GM19238 (cell line): ENCODE measurements around the gene VAMP8.
"Not testable (repeated sequence)": the region's sequence is repeated elsewhere in the genome, so short reads cannot be mapped to it uniquely, and the experiment has no call there.

Experiments
- DNase-seq: peaks from one replicate; pipeline ENCODE4 v3.0.0; 2011; ENCODE audit warnings: low spot score; ENCODE audit not compliant: insufficient read length

Gene VAMP8

DNA sequence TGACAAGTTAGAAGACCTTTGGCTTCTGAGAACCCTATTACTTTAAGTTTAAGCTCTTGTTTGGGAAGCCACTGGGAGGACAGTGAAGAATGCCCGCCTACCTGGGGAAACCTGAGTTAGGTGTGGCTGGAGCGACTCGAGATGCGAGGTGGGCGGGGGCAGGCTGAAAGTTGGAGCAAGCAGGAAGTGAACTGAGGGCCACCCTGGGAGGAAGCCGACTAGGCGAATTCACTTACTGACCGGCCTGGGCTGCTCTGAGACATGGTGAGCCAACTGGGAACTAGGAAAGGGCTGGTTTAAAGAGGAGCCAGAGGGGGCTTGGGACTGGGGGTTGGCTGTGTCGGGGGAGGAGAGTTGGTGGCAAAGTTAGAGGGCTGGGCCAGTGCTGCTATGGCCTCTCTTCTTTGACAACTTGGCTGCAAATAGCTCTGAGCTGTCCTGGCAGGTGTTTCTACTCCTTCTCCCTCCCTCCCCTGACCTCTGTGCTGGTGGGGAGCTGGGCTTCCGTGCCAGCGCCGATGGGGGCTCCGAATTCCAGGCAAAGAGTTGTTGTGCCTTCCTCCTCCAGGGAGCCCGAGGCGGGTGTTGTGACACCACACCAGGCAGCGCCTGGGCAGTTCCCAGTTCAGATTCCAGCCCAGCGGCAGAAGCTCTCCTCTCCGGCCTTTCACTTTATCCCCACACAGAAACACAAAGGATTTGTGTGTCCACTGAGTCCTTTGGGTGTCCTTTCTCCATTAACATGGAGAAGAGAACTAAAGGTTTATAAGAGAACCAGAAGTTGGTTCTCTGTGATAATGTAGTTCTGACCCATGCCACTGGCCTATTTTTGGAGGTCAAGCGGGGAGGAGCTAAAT, at the start of gene VAMP8:
Gene VAMP8 (plus strand): TSS at position 201 of the 857 bp plus-strand sequence. CDS start 61 bp downstream, at position 262.
- peak; percentile 61 for DNase-seq

GRCh38 chr2:85527787-85528186, 49.6 kb upstream of the VAMP8 start:
- no peak for DNase-seq

- DNase-seq = no peak
These were observed 49.0 kb upstream of the VAMP8 start for GRCh38 chr2:85528355-85528754.

DNA sequence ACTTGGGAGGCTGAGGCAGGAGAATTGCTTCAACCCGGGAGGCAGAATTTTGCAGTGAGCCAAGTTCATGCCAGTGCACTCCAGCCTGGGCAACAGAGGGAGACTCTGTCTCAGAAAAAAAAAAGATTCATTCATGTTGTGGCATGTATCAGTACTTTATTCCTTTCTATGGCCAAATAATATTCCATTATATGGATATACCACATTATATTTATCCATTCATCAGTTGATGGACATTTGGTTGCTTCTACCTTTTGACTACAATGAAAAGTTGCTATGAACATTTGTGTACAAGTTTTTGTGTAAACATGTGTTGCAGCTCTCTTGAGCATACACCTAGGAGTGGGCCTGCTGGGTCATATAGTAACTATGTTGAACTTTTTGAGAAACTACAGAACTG, 47.6 kb upstream of the VAMP8 start:
- no peak for DNase-seq

DNA sequence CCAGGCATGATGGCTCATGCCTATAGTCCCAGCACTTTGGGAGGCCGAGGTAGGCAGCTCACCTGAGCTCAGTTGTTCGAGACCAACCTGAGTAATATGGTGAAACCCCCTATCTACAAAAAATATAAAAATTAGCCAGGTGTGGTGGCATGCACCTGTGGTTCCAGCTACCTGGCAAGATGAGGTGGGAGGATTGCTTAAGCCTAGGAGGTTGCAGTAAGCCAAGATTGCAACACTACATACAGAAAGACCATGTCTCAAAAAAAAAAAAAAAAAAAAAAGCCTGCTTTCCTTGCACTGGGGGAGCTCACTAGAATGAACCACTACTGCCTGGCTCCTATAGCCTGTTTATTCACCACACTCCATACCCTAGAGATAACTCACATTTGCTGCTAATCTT, 45.8 kb upstream of the VAMP8 start:
- DNase-seq = no peak

GRCh38 chr2:85534099-85534498, 43.3 kb upstream of the VAMP8 start:
- DNase-seq = no peak

- DNase-seq = no peak
These were observed 42.5 kb upstream of the VAMP8 start for GRCh38 chr2:85534881-85535280.

DNA sequence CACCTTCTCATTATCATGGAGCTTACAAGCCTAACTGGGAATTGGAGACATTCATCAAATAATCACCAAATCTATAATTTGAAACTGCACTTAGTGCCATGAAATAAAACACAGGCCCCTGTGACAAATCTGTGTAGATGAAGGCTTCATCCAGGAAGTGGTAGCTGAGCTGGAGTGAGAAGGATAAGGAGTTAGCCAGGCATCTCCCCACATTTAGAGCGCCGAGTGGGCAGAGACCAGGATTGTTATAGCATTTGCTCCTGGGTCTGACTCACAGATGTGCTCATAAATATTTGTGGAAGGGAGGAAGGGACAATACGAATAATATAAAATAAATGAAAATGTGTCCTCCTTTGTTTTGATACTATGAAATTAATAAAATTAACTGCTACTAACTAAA, 40.9 kb upstream of the VAMP8 start:
- no peak for DNase-seq

GRCh38 chr2:85537600-85538506, 39.5 kb upstream of the VAMP8 start:
- peak; percentile 23 for DNase-seq

GRCh38 chr2:85538507-85539360, 38.7 kb upstream of the VAMP8 start, which contains the start of gene MAT2A:
MAT2A (plus strand) TSS chr2:85539168; CDS start chr2:85539288, 120 bp downstream.
- DNase-seq = peak; percentile 82

GRCh38 chr2:85539361-85540132, 37.8 kb upstream of the VAMP8 start:
- DNase-seq = peak; percentile 43

- DNase-seq = no peak
These were observed 37.2 kb upstream of the VAMP8 start for GRCh38 chr2:85540133-85540648.

DNA sequence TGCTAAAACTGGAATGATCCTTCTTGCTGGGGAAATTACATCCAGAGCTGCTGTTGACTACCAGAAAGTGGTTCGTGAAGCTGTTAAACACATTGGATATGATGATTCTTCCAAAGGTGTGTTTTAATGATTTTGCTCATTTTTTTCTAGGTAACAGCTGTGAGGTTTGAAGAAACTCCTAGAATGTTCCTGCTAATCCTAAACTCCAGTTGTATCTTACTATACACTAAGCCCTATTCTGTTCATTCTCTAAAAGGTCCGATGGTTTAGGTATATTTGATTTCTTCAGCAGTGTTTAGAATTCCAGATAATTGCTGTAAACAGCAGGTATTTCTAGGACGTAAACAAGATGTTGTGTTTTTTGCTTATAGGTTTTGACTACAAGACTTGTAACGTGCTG, 36.1 kb upstream of the VAMP8 start:
- no peak for DNase-seq

DNA sequence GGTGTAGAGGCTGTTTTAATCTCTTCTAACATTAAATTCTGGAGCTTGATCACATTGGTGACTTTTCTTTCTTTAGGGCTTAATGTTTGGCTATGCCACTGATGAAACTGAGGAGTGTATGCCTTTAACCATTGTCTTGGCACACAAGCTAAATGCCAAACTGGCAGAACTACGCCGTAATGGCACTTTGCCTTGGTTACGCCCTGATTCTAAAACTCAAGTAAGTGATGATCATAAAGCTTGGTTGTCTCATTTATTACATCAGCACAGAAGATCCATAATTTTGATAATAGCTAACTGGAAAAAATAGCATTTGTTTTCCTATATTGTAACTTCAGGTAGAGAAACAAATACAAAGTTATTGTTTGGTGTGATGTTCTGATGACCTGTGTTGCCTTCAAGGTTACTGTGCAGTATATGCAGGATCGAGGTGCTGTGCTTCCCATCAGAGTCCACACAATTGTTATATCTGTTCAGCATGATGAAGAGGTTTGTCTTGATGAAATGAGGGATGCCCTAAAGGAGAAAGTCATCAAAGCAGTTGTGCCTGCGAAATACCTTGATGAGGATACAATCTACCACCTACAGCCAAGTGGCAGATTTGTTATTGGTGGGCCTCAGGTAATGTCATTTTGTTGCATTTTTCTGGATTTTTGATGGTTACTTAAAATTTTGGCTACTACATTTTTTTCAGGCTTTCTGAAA, 35.5 kb upstream of the VAMP8 start:
- no peak for DNase-seq

GRCh38 chr2:85542777-85543176, 34.6 kb upstream of the VAMP8 start:
- no peak for DNase-seq

DNA sequence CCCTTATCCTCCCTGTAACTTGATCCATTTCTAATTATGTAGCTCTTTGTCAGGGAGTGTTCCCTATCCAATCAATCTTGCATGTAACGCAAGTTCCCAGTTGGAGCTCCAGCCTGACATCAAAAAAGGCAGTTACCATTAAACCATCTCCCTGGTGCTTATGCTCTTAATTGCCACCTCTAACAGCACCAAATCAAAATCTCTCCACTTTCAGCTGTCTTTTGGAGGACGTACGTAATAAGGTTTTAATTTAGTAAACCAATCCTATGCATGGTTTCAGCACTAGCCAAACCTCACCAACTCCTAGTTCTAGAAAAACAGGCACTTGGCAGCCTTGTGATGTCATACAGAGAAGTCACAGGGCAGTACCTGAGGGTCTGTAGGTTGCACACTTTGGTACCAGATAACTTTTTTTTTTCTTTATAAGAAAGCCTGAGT, 33.1 kb upstream of the VAMP8 start:
- DNase-seq = not testable (repeated sequence)

DNA sequence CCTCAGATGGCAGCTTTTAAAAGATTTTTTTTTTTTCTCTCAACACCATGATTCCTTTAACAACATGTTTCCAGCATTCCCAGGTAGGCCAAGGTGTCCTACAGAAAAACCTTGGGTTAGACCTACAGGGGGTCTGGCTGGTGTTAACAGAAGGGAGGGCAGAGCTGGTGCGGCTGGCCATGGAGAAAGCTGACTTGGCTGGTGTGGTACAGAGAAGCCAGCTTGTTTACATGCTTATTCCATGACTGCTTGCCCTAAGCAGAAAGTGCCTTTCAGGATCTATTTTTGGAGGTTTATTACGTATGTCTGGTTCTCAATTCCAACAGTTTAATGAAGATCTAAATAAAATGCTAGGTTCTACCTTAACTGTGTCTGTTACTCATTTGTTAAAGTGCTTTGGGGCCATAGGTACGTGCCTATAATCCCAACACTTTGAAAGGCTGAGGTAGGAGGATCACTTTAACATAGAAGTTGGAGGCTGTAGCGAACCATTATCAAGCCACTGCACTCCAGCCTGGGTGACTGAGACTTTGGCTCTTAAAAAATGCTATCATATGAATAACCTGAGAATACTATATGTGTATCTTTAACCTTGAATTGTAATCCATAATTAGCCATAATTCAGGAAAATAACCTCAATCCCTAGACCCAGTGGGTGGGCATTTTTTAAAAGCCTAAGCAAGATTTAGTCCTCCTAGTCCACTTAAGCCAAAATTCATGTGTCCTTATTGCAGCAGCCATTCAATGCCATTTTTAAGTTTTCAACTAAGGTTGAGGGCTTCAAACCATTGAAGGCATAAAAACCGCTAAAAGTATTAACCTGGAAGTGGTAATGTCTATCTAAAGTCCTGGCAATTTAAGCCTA, 32.2 kb upstream of the VAMP8 start:
- DNase-seq = not testable (repeated sequence)

GRCh38 chr2:85545780-85546240, 31.6 kb upstream of the VAMP8 start:
- no peak for DNase-seq
